HG03025 (cell line): ENCODE results near the gene CABLES2.

Source experiments
- ATAC-seq: cut with Tn5 transposase; IDR thresholded peaks from one replicate; pipeline ENCODE4 v1.9.1; 2021; ENCODE audit warnings: mild to moderate bottlenecking, moderate library complexity; ENCODE audit not compliant: unreplicated experiment, low FRiP score

The CABLES2 gene

DNA sequence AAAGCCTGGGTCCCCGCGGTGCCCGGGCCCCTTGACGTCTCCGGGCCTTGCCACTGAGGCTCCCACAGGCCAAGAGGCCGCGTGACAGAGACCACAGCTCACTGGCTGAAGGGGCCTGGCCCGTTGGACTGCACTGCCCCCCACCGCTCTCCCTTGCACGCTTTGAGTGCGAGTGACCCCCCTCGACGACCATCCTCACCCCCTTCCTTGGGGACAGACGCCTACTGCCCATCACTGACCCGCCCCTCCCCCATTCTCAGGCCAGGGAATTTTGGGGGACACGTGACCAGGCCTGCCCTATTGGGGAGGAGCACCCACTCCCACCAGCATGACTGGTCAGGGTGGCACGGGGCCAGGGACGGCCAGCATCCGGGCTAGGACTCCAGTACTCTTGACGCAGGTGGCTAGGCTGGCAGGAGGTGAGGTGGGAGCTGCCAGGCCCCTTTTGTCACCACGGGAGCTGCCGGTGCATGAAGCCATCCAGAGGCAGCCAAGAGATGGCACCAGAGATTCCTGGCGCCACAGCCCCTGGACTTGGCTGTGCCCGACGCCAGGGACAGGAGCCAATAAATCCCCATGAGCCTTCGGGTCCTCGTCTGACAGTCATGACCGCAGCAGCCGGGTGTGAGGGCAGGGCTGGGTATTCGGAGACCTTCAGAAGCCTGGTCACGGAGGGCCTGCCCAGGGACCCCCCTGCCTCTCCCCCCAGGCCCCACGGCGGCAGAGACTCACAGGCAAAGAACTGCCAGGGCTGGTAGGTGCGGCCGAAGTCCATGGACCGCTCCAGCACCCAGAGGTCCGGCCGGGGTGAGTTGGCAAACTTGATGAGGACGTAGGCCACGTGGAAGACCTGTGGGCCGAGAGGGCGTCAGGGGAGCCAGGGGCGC is 54.4 kb downstream of the CABLES2 start:
- no peak for ATAC-seq

GRCh38 chr20:62351469-62352401 is 55.4 kb downstream of the CABLES2 start:
- no peak for ATAC-seq

- ATAC-seq: no peak
These were observed 56.3 kb downstream of the CABLES2 start for GRCh38 chr20:62350629-62351422.

GRCh38 chr20:62350098-62350628 is 56.9 kb downstream of the CABLES2 start:
- no peak for ATAC-seq

- ATAC-seq: no peak
These were observed 57.5 kb downstream of the CABLES2 start for GRCh38 chr20:62349556-62350097.

DNA sequence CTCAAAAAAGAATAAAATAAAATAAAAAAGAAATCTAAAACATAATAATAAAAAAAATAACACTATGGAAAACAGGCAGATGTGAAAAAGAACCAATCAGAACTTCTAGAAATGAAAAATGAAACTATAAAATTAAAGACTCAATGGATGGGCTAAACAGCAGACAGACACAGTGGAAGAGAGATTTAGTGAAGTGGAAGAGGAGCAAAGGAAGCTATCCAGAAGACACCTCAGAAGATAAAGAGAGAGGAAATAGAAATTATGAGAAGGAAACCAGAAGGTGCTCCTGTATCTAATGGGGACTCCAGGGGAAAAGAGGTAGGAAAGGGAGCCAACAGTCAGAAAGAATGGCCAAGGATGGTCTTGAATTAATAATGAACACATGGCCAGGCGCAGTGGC is 58.5 kb downstream of the CABLES2 start:
- ATAC-seq: no peak

DNA sequence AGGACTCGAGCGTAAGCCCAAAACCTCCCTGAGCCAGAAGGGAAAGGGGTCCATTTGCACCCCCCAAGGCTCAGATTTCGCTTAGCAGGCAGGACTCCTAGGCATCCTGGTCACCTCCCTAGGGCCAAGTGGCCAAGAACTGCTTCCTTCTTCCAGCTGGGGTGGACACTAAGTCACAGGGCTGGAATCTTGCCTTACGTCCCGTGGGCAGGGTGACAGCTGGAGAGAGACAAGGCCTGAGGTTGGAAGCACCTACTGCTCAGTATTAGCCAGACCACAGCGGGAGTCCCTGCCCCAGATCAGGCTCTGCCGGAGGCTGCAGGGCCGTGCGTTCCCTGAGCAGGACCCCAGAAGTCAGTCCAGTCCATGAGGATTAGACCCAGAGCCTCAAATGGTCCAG is 59.6 kb downstream of the CABLES2 start:
- ATAC-seq: no peak

DNA sequence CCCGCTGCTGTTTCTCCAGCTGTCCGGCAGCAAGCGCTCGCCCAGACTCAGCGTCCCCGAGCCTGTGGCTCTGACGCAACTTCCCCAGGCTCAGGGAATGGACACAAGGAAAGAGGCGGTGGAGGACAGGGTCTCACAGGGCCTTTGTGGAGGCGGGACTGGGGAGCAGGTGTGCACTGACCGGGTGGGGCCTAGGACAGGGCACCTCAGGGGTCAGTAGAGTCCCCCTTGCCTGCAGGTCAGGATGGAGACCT is 60.0 kb downstream of the CABLES2 start:
- no peak for ATAC-seq

DNA sequence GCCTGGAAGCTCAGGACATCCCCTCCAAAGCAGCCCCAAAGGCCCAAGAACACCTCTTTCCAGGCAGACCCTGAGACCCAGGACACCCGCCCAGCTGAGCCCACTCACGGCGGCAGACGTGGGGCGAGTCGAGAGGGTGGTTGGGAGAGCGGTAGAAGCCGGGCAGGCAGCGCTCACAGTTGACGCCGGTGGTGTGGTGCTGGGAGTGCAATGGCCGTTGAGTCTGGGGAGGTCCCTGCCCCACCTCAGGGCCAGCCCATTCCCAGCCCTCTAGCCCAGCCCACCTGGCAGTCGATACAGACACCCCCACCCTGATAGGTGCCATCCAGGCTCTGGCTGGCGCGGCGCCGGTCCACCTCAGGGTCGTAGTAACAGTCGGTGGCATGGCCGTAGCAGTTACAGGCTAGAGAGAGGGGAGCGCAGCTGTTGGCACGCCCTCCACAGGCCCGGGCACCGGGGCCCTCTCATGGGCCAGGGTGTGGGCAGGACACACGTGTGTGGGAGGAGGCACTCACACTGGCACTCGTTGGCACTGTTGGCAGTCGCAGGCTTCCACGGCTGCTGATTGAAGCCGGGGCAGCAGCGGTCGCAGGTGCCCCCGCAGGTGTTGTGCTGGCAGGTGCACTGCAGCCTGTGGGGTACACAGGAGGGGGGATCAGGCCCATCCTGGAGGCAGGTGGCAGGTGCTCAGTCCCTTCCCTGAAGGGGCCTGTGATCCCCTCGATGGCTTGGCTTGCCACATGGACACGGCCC is 60.5 kb downstream of the CABLES2 start:
- ATAC-seq: no peak

DNA sequence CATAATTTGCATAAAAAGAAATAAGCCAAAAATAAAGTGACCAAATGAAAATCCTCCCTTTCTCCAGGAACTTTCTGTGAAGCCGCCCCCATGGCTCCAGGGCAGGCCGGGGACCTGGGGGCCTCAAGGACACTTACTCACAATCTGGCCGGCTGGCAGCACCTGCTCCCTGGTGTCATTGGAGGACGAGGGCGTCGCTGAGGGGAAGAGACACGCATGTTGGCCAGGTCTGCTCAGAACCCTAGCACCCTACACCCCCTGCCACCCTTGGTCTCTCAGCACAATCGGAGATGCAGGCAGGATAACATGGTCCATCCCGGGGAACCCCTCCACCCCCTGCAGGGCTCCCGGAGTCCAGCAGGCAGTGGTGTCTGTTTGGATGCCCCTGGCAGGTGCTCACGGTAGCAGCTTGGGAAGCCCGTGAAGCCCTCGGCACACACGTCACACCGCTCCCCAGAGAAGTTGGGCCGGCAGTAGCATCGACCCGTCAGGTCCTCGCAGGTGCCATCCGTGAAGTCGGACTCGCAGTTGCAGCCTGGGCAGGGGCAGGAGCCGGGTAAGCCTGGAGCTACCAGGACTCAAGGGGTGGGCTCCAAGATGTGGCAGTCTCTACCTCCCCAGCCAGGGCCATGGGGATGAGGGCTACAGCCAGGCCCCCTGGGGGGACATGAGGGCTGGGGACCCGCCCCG is 61.3 kb downstream of the CABLES2 start:
- no peak for ATAC-seq

GRCh38 chr20:62344782-62345181 is 62.3 kb downstream of the CABLES2 start:
- ATAC-seq: no peak

DNA sequence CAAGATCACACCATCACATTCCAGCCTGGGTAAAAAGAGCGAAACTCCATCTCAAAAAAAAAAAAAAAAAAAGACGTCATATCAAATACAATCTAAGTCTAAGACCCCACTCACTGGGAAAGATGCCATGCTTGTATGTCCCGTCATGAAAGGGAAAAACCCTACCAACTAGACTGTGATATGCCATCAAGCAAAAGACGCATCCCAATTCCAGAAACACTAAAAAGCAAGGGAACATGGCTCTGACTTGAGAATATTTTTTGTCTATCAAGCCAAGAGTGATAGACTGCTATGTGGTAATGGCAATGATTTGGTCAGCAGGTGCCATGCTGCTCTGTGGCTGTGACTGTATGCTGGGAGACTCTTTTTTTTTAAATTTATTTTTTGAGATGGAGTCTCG is 63.0 kb downstream of the CABLES2 start:
- ATAC-seq: no peak

- no peak for ATAC-seq
These were observed 64.2 kb downstream of the CABLES2 start for GRCh38 chr20:62342910-62343309.

- peak; percentile 61 for ATAC-seq
These were observed 67.4 kb downstream of the CABLES2 start for GRCh38 chr20:62339647-62340062.
